Fibroblast of pulmonary artery (primary cell): Measurements from ENCODE around the gene COL20A1.

Experiments used
- DNase-seq: peaks from one replicate; pipeline ENCODE4 v3.0.0-alpha.2; 2010; ENCODE audit warnings: low read depth
- H3K4me3 ChIP-seq: replicated peaks from 2 replicates; pipeline ENCODE4 v1.5.1; 2011; ENCODE audit warnings: low read depth, mild to moderate bottlenecking, control low read depth, low read length, moderate library complexity
- CTCF ChIP-seq: IDR thresholded peaks from 2 replicates; pipeline ENCODE4 v1.5.1; 2011; ENCODE audit warnings: mild to moderate bottlenecking, control low read depth, low read length, inconsistent platforms; ENCODE audit errors: missing control alignments

The COL20A1 gene

GRCh38 chr20:63327231-63327745, 34.3 kb downstream of the COL20A1 start:
- H3K4me3 ChIP-seq = no peak overlapping the region
- no peak for DNase-seq
- no peak for TF ChIP-seq CTCF

- TF ChIP-seq CTCF = no peak
- no peak for DNase-seq
These were observed 35.2 kb downstream of the COL20A1 start for GRCh38 chr20:63328026-63328700.

GRCh38 chr20:63328718-63329275, 35.8 kb downstream of the COL20A1 start:
- H3K4me3 ChIP-seq = no peak overlapping the region
- TF ChIP-seq CTCF = no peak
- DNase-seq = no peak

More at GRCh38 chr20:63328026-63328700, 35.2 kb downstream of the COL20A1 start:
- H3K4me3 ChIP-seq = no peak overlapping the region

- H3K4me3 ChIP-seq = no peak overlapping the region
- no peak for DNase-seq
- TF ChIP-seq CTCF = no peak
These were observed 36.5 kb downstream of the COL20A1 start for GRCh38 chr20:63329331-63330083.

- H3K4me3 ChIP-seq = no peak overlapping the region
- no peak for DNase-seq
- TF ChIP-seq CTCF = no peak
These were observed 37.2 kb downstream of the COL20A1 start for GRCh38 chr20:63330084-63330760.

- no peak for DNase-seq
- no peak for TF ChIP-seq CTCF
- no peak overlapping the region for H3K4me3 ChIP-seq
These were observed 38.0 kb downstream of the COL20A1 start for GRCh38 chr20:63330940-63331339.
